Spleen (tissue), 7 donors: ENCODE results near the gene TBC1D22A.

Source experiments
- POLR2A ChIP-seq, 3 donors: fragments of 450-650 bp; IDR thresholded peaks; one replicate each; pipeline ENCODE4 v1.5.1; 2017; ENCODE audit warnings: antibody characterized with exemption in 3 of 3, mild to moderate bottlenecking in 1 of 3
- POLR2AphosphoS5 ChIP-seq, 3 donors: sonication (generic); formaldehyde crosslinking; IDR thresholded peaks; one replicate each; pipeline ENCODE4 v1.5.1; 2017; ENCODE audit warnings: antibody characterized with exemption in 3 of 3
- TF ChIP-seq, protein P1 (sequence below), 11 experiments: fragments of 200-600 bp in 7 of 11; fragments of 450-650 bp in 4 of 11; sonication (generic) in 4 of 11; IDR thresholded peaks in 8 of 11; conservative IDR thresholded peaks in 3 of 11; 1 replicate in 7 of 11; 2 replicates in 4 of 11; pipeline versions ENCODE4 v1.4.0 to v1.8.0; 2016 to 2021; ENCODE audit warnings: antibody characterized with exemption in 11 of 11, inconsistent platforms in 4 of 11, mild to moderate bottlenecking in 1 of 11
- donor health status: DM: no; HTN: no; CAD: no; lungs with moderate emphysema.
- donor health status: DM: no; HTN: no; CAD: no.
- donor health status: DM: no; HTN: no; CAD: no.

- TF ChIP-seq POLR2AphosphoS5 (IDR thresholded peaks at IDR 0.05) = no peak
- TF ChIP-seq, protein P1, sequence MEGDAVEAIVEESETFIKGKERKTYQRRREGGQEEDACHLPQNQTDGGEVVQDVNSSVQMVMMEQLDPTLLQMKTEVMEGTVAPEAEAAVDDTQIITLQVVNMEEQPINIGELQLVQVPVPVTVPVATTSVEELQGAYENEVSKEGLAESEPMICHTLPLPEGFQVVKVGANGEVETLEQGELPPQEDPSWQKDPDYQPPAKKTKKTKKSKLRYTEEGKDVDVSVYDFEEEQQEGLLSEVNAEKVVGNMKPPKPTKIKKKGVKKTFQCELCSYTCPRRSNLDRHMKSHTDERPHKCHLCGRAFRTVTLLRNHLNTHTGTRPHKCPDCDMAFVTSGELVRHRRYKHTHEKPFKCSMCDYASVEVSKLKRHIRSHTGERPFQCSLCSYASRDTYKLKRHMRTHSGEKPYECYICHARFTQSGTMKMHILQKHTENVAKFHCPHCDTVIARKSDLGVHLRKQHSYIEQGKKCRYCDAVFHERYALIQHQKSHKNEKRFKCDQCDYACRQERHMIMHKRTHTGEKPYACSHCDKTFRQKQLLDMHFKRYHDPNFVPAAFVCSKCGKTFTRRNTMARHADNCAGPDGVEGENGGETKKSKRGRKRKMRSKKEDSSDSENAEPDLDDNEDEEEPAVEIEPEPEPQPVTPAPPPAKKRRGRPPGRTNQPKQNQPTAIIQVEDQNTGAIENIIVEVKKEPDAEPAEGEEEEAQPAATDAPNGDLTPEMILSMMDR (IDR thresholded peaks at IDR 0.05 in 8 of 11, conservative IDR thresholded peaks at IDR 0.05 in 3 of 11) = no peak
- TF ChIP-seq POLR2A (IDR thresholded peaks at IDR 0.05) = no peak
Measured at GRCh38 chr22:46833228-46833627, 70.8 kb downstream of the TBC1D22A start.
